ENCODE results near the gene RAMP3. TPM values are rescaled to one million over a fixed set of nuclear protein-coding genes. Genes with fewer than 3 reads are reported as not detected.
"Not testable (repeated sequence)": the region's sequence is repeated elsewhere in the genome, so short reads cannot be mapped to it uniquely, and the experiment has no call there.

Gene RAMP3
- total RNA-seq, 1 experiment from 2014 or later = not detected

DNA sequence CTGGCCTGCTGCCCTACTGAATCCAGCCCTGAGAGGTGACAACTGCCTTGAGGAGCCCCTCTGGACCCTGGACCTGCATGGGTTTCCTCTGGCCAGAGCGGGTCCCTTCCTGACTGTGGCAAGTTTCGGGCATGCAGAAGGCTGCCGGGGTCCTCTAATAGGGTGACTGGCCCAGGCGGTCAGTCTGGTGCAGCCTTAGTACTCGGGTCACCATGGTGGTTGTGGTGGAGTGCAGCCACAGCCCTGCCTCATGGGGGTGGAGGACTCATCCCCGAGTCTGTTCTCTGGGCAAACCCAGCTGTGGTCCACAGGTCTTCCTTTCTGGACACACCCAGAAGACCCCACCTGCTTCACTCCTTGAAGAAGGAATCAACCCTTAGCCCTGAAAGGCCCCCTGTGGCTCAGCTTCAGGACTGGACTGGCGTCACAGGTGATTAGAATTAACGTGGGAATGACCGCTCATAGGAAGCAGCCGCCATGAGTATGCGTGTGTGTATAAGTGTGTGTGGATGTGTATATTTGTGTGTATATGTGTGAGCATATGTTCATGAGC, 28.7 kb downstream of the RAMP3 start:
- no peak for DNase-seq (ENCODE audit: low spot score)
- in situ Hi-C loops (cut with HindIII; ENCODE audit: low sequenced_read_pairs) = no loop called here

GRCh38 chr7:45187089-45187945, 29.7 kb downstream of the RAMP3 start:
- no peak for DNase-seq (ENCODE audit: low spot score)
- in situ Hi-C loops (cut with HindIII; ENCODE audit: low sequenced_read_pairs) = no loop called here

- DNase-seq (ENCODE audit: low spot score) = no peak
- in situ Hi-C loops (cut with HindIII; ENCODE audit: low sequenced_read_pairs) = no loop called here
Observed at GRCh38 chr7:45187946-45188411, 30.4 kb downstream of the RAMP3 start.

DNA sequence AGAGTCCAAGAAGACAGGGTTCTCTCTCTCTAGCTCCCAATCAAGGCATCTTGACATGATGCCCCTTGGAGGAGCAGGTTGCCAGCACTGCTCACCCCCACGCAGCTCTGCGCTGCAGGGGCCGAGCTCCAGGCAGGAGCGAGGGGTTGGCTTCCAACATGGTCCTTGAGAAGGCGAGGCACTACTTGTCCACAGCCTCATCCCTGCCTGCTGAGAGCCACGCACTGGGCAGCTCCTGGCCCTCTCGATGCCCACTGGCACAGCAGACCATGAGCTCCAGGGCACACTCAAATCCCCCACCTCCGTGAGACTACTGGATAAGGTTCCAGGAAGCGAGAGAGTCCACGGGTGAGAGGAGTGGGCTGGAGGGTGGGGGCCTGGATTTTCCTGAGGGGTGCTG, 31.1 kb downstream of the RAMP3 start:
- DNase-seq (ENCODE audit: low spot score) = no peak
- in situ Hi-C loops (cut with HindIII; ENCODE audit: low sequenced_read_pairs) = no loop called here

GRCh38 chr7:45189151-45189970, 31.8 kb downstream of the RAMP3 start:
- in situ Hi-C loops (cut with HindIII; ENCODE audit: low sequenced_read_pairs) = no loop called here
- DNase-seq (ENCODE audit: low spot score) = no peak

DNA sequence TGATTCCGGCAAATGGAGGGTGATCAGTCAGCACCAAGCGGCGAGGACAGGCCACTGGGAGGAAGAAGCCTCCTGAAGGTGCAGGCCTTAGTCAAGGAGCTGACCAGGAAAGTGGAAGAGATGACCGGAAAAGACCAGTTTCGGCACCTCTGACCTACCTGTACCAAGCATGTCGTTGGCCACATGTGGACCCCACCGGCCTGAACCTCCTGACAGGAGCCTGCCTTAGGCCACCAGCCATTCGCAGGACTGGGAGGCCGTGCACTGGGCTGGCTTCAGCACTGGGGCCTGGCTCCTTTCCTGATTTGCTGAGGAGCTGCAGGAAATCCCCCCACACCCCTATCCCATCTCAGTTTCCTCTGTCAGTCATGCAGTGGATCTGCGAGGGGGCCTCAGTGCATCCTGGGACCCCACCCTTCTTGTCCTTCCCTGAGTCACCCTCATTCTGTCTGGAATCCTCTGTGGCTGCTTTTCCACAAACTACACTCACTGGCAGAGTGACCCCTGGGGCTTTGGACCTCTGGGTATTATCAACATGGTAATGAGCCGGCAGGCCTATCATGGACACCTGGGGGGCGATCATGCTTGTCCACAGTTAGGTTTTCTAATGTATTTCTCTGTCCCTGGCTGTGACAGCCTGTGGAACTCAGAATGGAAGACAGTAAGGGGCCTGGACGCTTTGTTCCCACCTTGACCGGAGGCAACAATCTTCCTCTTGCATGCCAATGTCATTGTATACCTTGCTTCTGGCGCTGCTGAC, 33.0 kb downstream of the RAMP3 start:
- in situ Hi-C loops (cut with HindIII; ENCODE audit: low sequenced_read_pairs) = no loop called here
- no peak for DNase-seq (ENCODE audit: low spot score)

DNA sequence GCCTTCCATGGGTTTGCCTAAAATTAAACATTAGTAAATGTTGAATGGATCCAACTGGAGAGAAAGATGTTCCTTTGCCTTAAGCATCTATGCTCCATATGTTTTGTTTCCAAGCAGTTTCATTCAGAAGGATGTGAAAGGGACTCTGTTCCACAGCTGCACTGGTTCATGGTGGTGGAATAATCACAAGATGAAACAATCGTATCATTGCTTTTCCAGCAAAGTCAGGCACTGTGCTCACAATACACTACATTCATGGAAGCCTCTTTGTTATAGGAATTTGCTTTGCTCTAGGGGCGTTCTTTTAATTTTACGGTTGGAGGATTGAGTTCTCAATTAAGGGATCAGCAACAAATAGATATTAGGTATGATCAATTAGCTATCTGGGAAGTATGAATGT, 33.8 kb downstream of the RAMP3 start:
- no peak for DNase-seq (ENCODE audit: low spot score)
- in situ Hi-C loops (cut with HindIII; ENCODE audit: low sequenced_read_pairs) = no loop called here

DNA sequence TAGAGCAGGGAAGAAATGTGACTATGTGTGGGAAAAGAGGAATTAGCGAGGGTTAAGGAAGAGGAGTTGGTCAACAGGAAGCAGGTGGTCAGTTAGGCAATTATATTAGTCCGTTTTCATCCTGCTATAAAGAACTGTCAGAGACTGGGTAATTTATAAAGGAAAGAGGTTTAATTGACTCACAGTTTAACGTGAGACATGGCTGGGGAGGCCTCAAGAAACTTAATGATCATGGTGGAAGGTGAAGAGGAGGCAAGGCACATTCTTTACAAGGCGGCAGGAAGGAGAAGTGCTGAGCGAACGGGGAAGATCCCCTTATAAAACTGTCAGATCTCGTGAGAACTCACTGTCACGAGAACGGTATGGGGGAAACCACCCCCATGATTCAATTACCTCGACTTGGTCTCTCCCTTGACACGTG, 35.0 kb downstream of the RAMP3 start:
- no peak for DNase-seq (ENCODE audit: low spot score)

GRCh38 chr7:45193828-45194227, 36.2 kb downstream of the RAMP3 start:
- DNase-seq (ENCODE audit: low spot score) = no peak
- in situ Hi-C loops (cut with HindIII; ENCODE audit: low sequenced_read_pairs) = no loop called here

More for the DNA sequence above, 35.0 kb downstream of the RAMP3 start:
- in situ Hi-C loops (cut with HindIII; ENCODE audit: low sequenced_read_pairs) = no loop called here

DNA sequence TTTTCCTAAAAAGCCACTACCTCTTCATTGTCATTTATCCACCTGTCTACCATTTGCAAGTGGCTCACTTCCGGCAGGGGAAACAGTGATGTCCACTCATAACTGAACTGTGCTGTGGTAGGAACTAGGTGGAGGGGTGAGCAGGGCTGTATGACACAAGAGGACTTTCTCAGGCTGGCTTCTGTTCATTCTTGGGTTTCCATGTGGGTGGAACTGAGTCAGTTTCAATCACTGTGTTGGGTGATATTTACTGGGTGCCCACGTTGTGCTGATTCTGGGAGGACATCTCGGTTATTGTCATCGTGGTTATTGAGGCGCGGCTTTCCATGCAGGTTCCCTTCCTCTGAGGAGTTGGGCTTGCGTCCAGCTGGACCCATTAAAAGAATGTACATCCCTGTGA, 38.8 kb downstream of the RAMP3 start:
- in situ Hi-C loops (cut with HindIII; ENCODE audit: low sequenced_read_pairs) = no loop called here
- no peak for DNase-seq (ENCODE audit: low spot score)

DNA sequence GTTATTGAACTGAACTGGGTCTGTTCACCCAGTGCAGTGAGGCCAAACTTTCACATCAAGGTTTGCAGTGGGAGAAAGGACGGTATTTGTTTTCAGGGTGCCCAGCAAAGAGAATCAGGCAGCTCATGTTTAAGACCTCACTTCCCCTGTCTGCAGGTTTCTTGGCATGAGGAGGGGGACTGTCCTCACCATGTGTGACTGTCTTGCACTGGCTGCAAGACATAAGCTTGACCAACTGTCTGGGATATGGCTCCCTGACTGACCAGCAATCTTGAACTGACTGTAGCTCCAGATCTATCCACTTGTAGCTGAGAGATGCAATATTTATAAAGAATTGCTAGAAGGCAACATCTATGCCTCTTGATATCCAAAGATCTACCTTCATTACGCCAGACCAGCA, 39.9 kb downstream of the RAMP3 start:
- in situ Hi-C loops (cut with HindIII; ENCODE audit: low sequenced_read_pairs) = no loop called here
- no peak for DNase-seq (ENCODE audit: low spot score)

DNA sequence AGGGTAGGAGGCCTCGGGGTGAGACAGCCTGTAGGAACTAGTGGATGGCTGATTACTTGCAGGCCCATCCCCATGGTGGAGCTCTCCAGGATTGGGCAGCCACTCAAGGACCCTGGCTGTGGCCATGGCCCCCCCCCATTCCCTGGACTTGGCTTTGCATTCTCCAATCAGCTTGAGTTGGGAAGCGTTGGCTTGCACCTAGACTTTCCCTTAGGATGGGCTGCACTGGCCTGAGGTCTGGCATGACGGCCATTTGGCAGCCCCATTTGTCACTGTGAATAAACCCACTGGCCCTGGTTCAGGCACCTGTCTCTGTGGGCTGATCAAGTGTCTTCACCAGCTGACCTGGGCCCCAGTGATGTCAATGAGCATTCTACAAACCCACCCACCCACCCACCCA, 41.4 kb downstream of the RAMP3 start:
- in situ Hi-C loops (cut with HindIII; ENCODE audit: low sequenced_read_pairs) = no loop called here
- DNase-seq (ENCODE audit: low spot score) = no peak

DNA sequence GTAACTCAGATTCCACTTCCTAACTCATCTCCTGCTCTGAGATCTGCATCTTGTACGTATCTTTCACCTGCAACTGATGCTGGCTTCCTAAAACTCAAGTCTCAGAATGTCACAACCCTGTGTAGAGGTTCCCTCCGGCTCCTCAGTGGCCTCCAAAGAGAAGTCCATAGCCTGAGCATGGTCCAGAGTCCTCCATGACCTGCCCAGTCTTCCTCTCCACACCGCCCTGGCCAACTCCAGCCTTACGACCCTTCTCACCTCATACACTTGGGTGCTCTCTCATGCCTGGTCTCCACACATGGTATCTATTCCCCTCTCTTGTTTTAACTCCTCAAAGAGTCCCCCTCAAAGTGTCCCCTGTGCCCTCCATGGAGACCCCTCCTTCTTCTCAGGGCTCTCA, 41.9 kb downstream of the RAMP3 start:
- no peak for DNase-seq (ENCODE audit: low spot score)
- in situ Hi-C loops (cut with HindIII; ENCODE audit: low sequenced_read_pairs) = no loop called here

DNA sequence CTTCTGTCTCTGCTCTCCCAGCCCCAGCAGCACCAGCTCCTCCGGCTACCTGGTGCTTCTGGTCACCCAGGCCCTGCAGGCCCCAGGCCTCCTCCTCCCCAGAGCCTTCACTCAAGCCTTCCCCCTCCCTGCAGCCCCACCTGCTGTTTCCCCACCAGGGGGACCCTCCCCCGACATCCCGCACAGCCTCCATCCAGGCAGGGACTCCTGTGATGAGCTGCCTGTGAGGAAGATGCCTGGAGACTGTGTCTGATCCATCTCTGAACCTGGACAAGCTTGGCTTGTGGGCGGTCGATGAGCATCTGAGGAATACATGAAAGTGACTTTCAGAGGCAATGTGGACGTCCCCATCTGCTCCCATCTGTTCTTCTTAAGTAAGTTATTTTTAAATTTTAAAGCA, 45.0 kb downstream of the RAMP3 start:
- in situ Hi-C loops (cut with HindIII; ENCODE audit: low sequenced_read_pairs) = no loop called here
- DNase-seq (ENCODE audit: low spot score) = no peak

GRCh38 chr7:45203036-45203435, 45.4 kb downstream of the RAMP3 start:
- DNase-seq (ENCODE audit: low spot score) = no peak
- in situ Hi-C loops (cut with HindIII; ENCODE audit: low sequenced_read_pairs) = no loop called here

DNA sequence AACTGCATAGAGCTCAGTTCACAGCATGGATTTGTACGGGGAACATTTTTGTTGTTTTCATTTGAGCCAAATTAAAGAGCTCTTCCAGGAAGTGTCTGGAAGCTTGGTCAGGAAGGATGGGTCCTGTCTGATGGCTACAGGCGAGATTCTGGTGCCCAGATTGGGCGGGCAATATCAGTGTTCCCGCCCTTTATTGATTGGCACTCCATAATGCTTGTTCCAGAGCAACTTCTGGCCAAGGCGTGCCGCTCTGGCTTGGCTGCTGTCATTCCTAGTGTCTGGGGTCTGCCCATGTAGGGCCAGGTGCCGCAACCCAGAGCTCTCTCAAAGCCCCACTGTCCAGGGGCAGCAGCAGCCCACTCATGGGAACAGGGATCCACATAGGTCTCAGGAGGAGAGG, 45.9 kb downstream of the RAMP3 start:
- DNase-seq (ENCODE audit: low spot score) = no peak
- in situ Hi-C loops (cut with HindIII; ENCODE audit: low sequenced_read_pairs) = no loop called here

- in situ Hi-C loops (cut with HindIII; ENCODE audit: low sequenced_read_pairs) = no loop called here
- DNase-seq (ENCODE audit: low spot score) = no peak
Observed at GRCh38 chr7:45203936-45204445, 46.4 kb downstream of the RAMP3 start.

GRCh38 chr7:45206266-45206665, 48.7 kb downstream of the RAMP3 start:
- DNase-seq (ENCODE audit: low spot score); in situ Hi-C loops (cut with HindIII; ENCODE audit: low sequenced_read_pairs): not testable (repeated sequence)

- in situ Hi-C loops (cut with HindIII; ENCODE audit: low sequenced_read_pairs); DNase-seq (ENCODE audit: low spot score): not testable (repeated sequence)
Observed at GRCh38 chr7:45209909-45210308, 52.3 kb downstream of the RAMP3 start.
